Measurements from ENCODE around the gene C19orf81. TPM values are rescaled to one million over a fixed set of nuclear protein-coding genes. Genes with fewer than 3 reads are reported as not detected.
A peak's percentile ranks its signal among the peaks of the same experiment; 100 is the strongest.

C19orf81 gene
- total RNA-seq, 1 experiment from 2014 or later = 14.5 TPM

- no peak for TF ChIP-seq SIN3A (IDR thresholded peaks at IDR 0.05; ENCODE audit: low read depth)
- TF ChIP-seq CEBPB (IDR thresholded peaks at IDR 0.05; ENCODE audit: low read depth) = no peak
- TF ChIP-seq ATF3 (IDR thresholded peaks at IDR 0.05) = no peak
- no peak for TF ChIP-seq POLR2A (IDR thresholded peaks at IDR 0.05; ENCODE audit: borderline replicate concordance, extremely low read depth, insufficient read depth, insufficient read length)
Observed at GRCh38 chr19:50654882-50655281, 5.6 kb downstream of the C19orf81 start (continued).

DNA sequence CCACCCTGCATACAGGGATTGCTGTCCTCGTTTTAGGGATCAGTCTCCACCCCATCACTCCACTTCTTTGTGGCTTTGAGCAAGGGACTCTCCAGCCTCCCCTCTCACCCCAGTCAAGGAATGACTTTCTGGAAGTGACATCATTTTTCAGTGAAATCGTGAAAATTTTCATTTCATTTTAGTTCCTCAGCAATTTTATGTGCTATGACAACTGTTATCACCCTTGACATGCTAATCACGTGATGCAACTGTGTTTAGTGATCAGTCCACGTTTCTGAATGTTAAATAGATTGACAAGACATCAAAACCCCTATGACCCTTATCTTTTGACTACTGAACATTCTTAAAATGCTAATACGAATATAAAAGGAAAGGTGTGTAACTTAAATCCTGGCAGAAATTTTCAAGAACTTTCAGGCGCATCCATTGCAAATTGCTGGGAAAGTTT lies 8.0 kb downstream of the C19orf81 start:
- TSS peak; percentile 91 for BruUV-seq (replicated peaks)
- ChIA-PET POLR2A (no interaction called here), CTCF (no interaction called here), RAD21 (ENCODE audit: low non-redundant PET in 1 of 2, low total read pairs in 2 of 2, uncharacterized antibody in 2 of 2, unreplicated experiment in 2 of 2) (no interaction called here)
- H3K27me3 ChIP-seq (ENCODE audit: insufficient read depth, low read length) = no peaks in the 10 kb centered on the region
- H3K4me1 ChIP-seq (ENCODE audit: control insufficient read depth in 1 of 2, insufficient read depth in 2 of 2, low read length in 2 of 2) = peaks cover 0 to 34% of the 10 kb centered on the region in 2 experiments; a peak in 3 of 4 replicates
- H3K9me3 ChIP-seq (ENCODE audit: control insufficient read depth in 1 of 2, insufficient read depth in 1 of 2, low read depth in 1 of 2, low read length in 2 of 2) = no peaks in the 10 kb centered on the region
- peak overlapping the region; percentile 91 for H3K4me2 ChIP-seq (ENCODE audit: low read length)
- H3K36me3 ChIP-seq (ENCODE audit: control insufficient read depth in 1 of 2, insufficient read depth in 2 of 2, low read length in 2 of 2) = no peaks in the 10 kb centered on the region
- ATAC-seq (no peak), DNase-seq (ENCODE audit: low read depth, low spot score) (no peak)
- H3K4me3 ChIP-seq (replicated peaks in 1 of 2; ENCODE audit: low read depth in 1 of 2, low read length in 2 of 2) = peak overlapping the region; percentile 77 to 81
- no peak overlapping the region for H2AFZ ChIP-seq (ENCODE audit: low read depth, low read length, poor library complexity, severe bottlenecking)
- H3K79me2 ChIP-seq (ENCODE audit: insufficient read depth, low read length) = no peaks in the 10 kb centered on the region
- no peaks in the 10 kb centered on the region for H3K9me2 ChIP-seq (ENCODE audit: insufficient read depth)
- intact Hi-C loops (cut with micrococcal nuclease) = loop anchor here (5.0 to 10.0 kb wide), 2 partner anchors 122 to 290 kb away; partner anchors contain the start of gene NAPSA
- peak overlapping the region; percentile 84 for H3K9ac ChIP-seq (ENCODE audit: low read length)
- H4K20me1 ChIP-seq (ENCODE audit: insufficient read depth) = no peaks in the 10 kb centered on the region
- H3K27ac ChIP-seq (ENCODE audit: low read depth, low read length) = peak overlapping the region; percentile 66; the same call in 1 of the 2 replicates
- TF ChIP-seq RAD21 (IDR thresholded peaks at IDR 0.05; ENCODE audit: low read depth) = no peak
- TF ChIP-seq TCF7L2 (IDR thresholded peaks at IDR 0.05; ENCODE audit: borderline replicate concordance, extremely low read depth, insufficient read depth, insufficient read length) = no peak
- TF ChIP-seq SIN3A (IDR thresholded peaks at IDR 0.05; ENCODE audit: low read depth) = no peak
- no peak for TF ChIP-seq JUND (IDR thresholded peaks at IDR 0.05)
- no peak for TF ChIP-seq POLR2AphosphoS5 (IDR thresholded peaks at IDR 0.05; ENCODE audit: low read depth, low read length)
- TF ChIP-seq, protein P1, sequence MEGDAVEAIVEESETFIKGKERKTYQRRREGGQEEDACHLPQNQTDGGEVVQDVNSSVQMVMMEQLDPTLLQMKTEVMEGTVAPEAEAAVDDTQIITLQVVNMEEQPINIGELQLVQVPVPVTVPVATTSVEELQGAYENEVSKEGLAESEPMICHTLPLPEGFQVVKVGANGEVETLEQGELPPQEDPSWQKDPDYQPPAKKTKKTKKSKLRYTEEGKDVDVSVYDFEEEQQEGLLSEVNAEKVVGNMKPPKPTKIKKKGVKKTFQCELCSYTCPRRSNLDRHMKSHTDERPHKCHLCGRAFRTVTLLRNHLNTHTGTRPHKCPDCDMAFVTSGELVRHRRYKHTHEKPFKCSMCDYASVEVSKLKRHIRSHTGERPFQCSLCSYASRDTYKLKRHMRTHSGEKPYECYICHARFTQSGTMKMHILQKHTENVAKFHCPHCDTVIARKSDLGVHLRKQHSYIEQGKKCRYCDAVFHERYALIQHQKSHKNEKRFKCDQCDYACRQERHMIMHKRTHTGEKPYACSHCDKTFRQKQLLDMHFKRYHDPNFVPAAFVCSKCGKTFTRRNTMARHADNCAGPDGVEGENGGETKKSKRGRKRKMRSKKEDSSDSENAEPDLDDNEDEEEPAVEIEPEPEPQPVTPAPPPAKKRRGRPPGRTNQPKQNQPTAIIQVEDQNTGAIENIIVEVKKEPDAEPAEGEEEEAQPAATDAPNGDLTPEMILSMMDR (IDR thresholded peaks at IDR 0.05 in 2 of 3, conservative IDR thresholded peaks at IDR 0.05 in 1 of 3; ENCODE audit: borderline replicate concordance in 1 of 3, insufficient read depth in 1 of 3, low read depth in 2 of 3, low read length in 2 of 3) = no peak
- no peak for TF ChIP-seq CEBPB (IDR thresholded peaks at IDR 0.05; ENCODE audit: low read depth)
- TF ChIP-seq, protein P2, sequence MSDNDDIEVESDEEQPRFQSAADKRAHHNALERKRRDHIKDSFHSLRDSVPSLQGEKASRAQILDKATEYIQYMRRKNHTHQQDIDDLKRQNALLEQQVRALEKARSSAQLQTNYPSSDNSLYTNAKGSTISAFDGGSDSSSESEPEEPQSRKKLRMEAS (IDR thresholded peaks at IDR 0.05) = no peak
- no peak for TF ChIP-seq YY1 (IDR thresholded peaks at IDR 0.05; ENCODE audit: extremely low read depth, insufficient replicate concordance, low read depth, low read length)
- TF ChIP-seq ZNF274 (IDR thresholded peaks at IDR 0.05; ENCODE audit: low read depth, low read length) = no peak
- no peak for TF ChIP-seq ATF3 (IDR thresholded peaks at IDR 0.05)
- TF ChIP-seq, protein P3, sequence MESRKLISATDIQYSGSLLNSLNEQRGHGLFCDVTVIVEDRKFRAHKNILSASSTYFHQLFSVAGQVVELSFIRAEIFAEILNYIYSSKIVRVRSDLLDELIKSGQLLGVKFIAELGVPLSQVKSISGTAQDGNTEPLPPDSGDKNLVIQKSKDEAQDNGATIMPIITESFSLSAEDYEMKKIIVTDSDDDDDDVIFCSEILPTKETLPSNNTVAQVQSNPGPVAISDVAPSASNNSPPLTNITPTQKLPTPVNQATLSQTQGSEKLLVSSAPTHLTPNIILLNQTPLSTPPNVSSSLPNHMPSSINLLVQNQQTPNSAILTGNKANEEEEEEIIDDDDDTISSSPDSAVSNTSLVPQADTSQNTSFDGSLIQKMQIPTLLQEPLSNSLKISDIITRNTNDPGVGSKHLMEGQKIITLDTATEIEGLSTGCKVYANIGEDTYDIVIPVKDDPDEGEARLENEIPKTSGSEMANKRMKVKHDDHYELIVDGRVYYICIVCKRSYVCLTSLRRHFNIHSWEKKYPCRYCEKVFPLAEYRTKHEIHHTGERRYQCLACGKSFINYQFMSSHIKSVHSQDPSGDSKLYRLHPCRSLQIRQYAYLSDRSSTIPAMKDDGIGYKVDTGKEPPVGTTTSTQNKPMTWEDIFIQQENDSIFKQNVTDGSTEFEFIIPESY (IDR thresholded peaks at IDR 0.05; ENCODE audit: extremely low read depth, insufficient replicate concordance, low read length) = no peak
- TF ChIP-seq EZH2phosphoT487 (IDR thresholded peaks at IDR 0.05; ENCODE audit: borderline replicate concordance) = no peak
- TF ChIP-seq, protein P4, sequence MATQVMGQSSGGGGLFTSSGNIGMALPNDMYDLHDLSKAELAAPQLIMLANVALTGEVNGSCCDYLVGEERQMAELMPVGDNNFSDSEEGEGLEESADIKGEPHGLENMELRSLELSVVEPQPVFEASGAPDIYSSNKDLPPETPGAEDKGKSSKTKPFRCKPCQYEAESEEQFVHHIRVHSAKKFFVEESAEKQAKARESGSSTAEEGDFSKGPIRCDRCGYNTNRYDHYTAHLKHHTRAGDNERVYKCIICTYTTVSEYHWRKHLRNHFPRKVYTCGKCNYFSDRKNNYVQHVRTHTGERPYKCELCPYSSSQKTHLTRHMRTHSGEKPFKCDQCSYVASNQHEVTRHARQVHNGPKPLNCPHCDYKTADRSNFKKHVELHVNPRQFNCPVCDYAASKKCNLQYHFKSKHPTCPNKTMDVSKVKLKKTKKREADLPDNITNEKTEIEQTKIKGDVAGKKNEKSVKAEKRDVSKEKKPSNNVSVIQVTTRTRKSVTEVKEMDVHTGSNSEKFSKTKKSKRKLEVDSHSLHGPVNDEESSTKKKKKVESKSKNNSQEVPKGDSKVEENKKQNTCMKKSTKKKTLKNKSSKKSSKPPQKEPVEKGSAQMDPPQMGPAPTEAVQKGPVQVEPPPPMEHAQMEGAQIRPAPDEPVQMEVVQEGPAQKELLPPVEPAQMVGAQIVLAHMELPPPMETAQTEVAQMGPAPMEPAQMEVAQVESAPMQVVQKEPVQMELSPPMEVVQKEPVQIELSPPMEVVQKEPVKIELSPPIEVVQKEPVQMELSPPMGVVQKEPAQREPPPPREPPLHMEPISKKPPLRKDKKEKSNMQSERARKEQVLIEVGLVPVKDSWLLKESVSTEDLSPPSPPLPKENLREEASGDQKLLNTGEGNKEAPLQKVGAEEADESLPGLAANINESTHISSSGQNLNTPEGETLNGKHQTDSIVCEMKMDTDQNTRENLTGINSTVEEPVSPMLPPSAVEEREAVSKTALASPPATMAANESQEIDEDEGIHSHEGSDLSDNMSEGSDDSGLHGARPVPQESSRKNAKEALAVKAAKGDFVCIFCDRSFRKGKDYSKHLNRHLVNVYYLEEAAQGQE (IDR thresholded peaks at IDR 0.05; ENCODE audit: low read depth) = no peak
- TF ChIP-seq CBX3 (IDR thresholded peaks at IDR 0.05; ENCODE audit: low read depth) = no peak

All from HCT116 (cell line).